KMS-11 (cell line): ENCODE results near the gene BEND2.

Source experiments
- H2AFZ ChIP-seq: fragments of 200-600 bp; sonication (generic); 2 replicates; pipeline ENCODE4 v1.6.1; 2016; ENCODE audit warnings: antibody characterized with exemption, mixed run types, low read depth
- H3K27ac ChIP-seq: fragments of 200-600 bp; sonication (generic); 2 replicates; pipeline ENCODE4 v1.6.1; 2016; ENCODE audit warnings: mild to moderate bottlenecking, mixed run types
- H3K27me3 ChIP-seq: fragments of 200-600 bp; sonication (generic); 2 replicates; pipeline ENCODE4 v1.6.1; 2017; ENCODE audit warnings: mild to moderate bottlenecking, low read depth, mixed run types, moderate library complexity; ENCODE audit not compliant: insufficient read depth
- H3K36me3 ChIP-seq: fragments of 200-600 bp; sonication (generic); 2 replicates; pipeline ENCODE4 v1.6.1; 2017; ENCODE audit warnings: mild to moderate bottlenecking, mixed run types; ENCODE audit not compliant: insufficient read depth
- H3K4me1 ChIP-seq: fragments of 200-600 bp; sonication (generic); 2 replicates; pipeline ENCODE4 v1.6.1; 2016; ENCODE audit warnings: mild to moderate bottlenecking, low read depth, mixed run types; ENCODE audit not compliant: poor library complexity, severe bottlenecking
- H3K4me2 ChIP-seq: fragments of 200-600 bp; sonication (generic); 2 replicates; pipeline ENCODE4 v1.7.0; 2016; ENCODE audit warnings: mild to moderate bottlenecking, mixed run types
- H3K4me3 ChIP-seq: fragments of 200-600 bp; sonication (generic); IDR thresholded peaks from 2 replicates; pipeline ENCODE4 v1.6.1; 2017; ENCODE audit warnings: low read depth, low read length, mixed read lengths; ENCODE audit not compliant: insufficient read depth
- H3K79me2 ChIP-seq: fragments of 200-600 bp; sonication (generic); 2 replicates; pipeline ENCODE4 v1.6.1; 2016; ENCODE audit warnings: low read depth, mixed run types; ENCODE audit not compliant: insufficient read depth
- H3K9ac ChIP-seq: fragments of 200-600 bp; sonication (generic); 2 replicates; pipeline ENCODE4 v1.6.1; 2016; ENCODE audit warnings: mild to moderate bottlenecking, mixed run types
- H4K20me1 ChIP-seq: fragments of 200-600 bp; sonication (generic); 2 replicates; pipeline ENCODE4 v1.6.1; 2016; ENCODE audit warnings: mild to moderate bottlenecking, mixed run types; ENCODE audit not compliant: insufficient read depth
- TF ChIP-seq, protein P1 (sequence below): fragments of 200-600 bp; sonication (generic); conservative IDR thresholded peaks from 2 replicates; pipeline ENCODE4 v1.6.1; 2017; ENCODE audit warnings: low read depth, mild to moderate bottlenecking, antibody characterized with exemption, low read length, moderate library complexity, mixed read lengths

Gene BEND2

DNA sequence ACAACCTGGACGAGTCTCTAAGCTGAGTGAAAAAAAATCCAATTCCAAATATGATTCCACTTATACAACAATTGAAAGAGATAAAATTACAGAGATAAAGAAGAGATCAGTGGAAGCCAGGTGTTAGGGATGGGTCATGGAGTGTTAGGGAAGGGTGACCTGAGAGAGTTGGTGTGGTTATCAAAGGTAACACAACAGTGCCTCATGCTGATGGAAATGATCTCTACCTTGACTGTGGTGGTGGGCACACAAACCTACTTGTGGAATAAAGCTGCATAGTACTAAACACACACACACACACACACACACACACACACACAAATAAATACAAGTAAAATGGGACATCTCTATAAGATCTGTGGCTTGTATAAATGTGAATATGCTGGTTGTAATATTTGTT lies 26.0 kb downstream of the BEND2 start:
- Histone ChIP-seq H3K4me3 (no peak overlapping the region), H3K27ac (no peak overlapping the region), H3K4me2 (no peak overlapping the region), H3K27me3 (no peaks in the 10 kb centered on the region), H3K9ac (no peak overlapping the region), H3K36me3 (no peaks in the 10 kb centered on the region), H3K4me1 (no peaks in the 10 kb centered on the region), H3K79me2 (no peaks in the 10 kb centered on the region), H2AFZ (no peak overlapping the region), H4K20me1 (no peaks in the 10 kb centered on the region)
- TF ChIP-seq, protein P1, sequence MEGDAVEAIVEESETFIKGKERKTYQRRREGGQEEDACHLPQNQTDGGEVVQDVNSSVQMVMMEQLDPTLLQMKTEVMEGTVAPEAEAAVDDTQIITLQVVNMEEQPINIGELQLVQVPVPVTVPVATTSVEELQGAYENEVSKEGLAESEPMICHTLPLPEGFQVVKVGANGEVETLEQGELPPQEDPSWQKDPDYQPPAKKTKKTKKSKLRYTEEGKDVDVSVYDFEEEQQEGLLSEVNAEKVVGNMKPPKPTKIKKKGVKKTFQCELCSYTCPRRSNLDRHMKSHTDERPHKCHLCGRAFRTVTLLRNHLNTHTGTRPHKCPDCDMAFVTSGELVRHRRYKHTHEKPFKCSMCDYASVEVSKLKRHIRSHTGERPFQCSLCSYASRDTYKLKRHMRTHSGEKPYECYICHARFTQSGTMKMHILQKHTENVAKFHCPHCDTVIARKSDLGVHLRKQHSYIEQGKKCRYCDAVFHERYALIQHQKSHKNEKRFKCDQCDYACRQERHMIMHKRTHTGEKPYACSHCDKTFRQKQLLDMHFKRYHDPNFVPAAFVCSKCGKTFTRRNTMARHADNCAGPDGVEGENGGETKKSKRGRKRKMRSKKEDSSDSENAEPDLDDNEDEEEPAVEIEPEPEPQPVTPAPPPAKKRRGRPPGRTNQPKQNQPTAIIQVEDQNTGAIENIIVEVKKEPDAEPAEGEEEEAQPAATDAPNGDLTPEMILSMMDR = no peak

DNA sequence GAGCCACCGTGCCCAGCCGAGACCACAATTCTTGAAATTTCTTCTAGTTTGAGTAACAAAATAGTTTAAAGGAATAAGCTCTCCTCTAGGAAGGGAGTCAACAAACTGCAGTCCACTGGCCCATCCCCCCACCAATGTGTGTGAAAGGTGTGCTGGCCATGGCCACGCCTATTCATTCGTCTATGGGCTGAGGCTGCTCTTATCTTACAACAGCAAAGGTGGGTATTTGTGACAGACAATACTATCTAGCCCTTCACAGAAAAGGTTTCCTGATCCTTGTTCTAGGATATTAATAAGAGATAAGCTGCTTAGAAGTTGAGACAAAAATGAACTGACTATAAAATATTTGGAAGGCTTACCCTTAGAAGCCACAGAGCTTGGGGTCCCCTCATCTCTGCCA lies 41.2 kb downstream of the BEND2 start:
- Histone ChIP-seq H3K79me2 (no peaks in the 10 kb centered on the region), H3K27me3 (no peaks in the 10 kb centered on the region), H4K20me1 (no peaks in the 10 kb centered on the region), H3K4me3 (no peak overlapping the region), H3K9ac (no peak overlapping the region), H3K36me3 (no peaks in the 10 kb centered on the region), H2AFZ (no peak overlapping the region), H3K4me2 (no peak overlapping the region), H3K4me1 (no peaks in the 10 kb centered on the region), H3K27ac (no peak overlapping the region)
- TF ChIP-seq, protein P1 = no peak

DNA sequence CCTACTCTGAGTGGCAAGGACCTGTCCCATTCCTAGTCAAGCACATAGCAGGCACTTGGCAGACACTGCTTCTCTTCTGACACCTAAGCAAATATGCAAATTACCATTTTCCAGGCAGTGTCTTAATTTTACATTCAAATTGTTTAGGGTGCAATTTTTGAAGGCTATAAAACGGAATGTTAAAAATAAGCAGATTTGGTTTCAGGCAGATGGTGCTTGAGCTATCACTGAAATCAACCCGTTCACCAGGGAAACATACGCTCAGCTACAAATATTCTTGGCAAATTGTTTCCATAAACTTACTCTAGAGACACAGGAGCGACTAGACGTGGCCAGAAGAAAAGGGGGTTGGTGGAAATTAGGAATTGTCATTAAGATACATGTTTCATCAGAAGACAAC lies 45.7 kb downstream of the BEND2 start:
- no peak overlapping the region for H3K4me2 ChIP-seq
- H3K4me3 ChIP-seq = no peak overlapping the region
- no peaks in the 10 kb centered on the region for H3K79me2 ChIP-seq
- no peak overlapping the region for H2AFZ ChIP-seq
- no peaks in the 10 kb centered on the region for H4K20me1 ChIP-seq
- no peak overlapping the region for H3K27ac ChIP-seq
- H3K36me3 ChIP-seq = no peaks in the 10 kb centered on the region
- TF ChIP-seq, protein P1 = no peak
- H3K4me1 ChIP-seq = no peaks in the 10 kb centered on the region
- no peak overlapping the region for H3K9ac ChIP-seq
- no peaks in the 10 kb centered on the region for H3K27me3 ChIP-seq

DNA sequence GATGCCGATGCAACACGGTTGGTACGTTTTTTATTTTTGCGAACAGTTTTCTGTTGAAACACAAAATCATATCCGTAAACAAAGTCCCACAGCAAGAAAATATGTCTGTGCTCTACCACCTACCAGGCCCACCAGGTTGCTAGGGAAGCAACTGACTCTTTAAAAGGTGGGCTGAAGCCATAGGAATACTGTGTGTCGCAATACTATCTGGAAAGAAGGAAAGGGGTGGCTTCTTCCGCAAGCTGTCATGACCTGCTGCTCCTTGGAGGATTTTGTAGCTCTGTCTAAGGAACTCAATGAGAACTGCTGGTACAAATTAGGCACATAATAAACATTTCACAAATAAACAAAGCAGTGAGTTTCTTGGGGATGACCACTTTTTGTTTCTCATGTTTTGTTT lies 46.5 kb downstream of the BEND2 start:
- Histone ChIP-seq H4K20me1 (no peaks in the 10 kb centered on the region), H3K27ac (no peak overlapping the region), H3K27me3 (no peaks in the 10 kb centered on the region), H2AFZ (no peak overlapping the region), H3K36me3 (no peaks in the 10 kb centered on the region), H3K79me2 (no peaks in the 10 kb centered on the region), H3K4me1 (no peaks in the 10 kb centered on the region), H3K4me3 (no peak overlapping the region), H3K9ac (no peak overlapping the region), H3K4me2 (no peak overlapping the region)
- TF ChIP-seq, protein P1 = no peak
